ENCODE data around the gene HS3ST2. TPM values are rescaled to one million over a fixed set of nuclear protein-coding genes. Genes with fewer than 3 reads are reported as not detected.

The HS3ST2 gene
- total and polyA plus RNA-seq, 2 experiments from 2014 or later = 1.4 to 3.2 TPM

DNA sequence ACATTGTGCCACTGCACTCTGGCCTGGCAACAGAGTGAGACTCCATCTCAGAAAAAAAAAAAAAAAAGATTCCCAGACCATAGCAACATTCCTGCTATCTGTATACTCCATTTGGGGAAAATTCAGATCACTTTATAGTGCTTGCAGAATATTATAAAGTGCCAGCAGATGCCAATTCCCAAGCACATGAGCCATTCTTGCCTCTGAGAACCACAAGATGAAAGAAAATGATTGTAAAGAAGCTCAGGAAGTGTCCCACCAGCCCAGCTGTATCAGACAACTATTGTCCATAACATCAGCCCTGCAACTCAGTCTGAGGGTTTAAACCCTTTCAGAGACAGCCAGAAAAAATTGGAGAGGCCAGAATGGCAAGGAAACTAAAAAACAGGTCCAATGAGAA, 69.0 kb downstream of the HS3ST2 start (continued):
- TF ChIP-seq, protein P1, sequence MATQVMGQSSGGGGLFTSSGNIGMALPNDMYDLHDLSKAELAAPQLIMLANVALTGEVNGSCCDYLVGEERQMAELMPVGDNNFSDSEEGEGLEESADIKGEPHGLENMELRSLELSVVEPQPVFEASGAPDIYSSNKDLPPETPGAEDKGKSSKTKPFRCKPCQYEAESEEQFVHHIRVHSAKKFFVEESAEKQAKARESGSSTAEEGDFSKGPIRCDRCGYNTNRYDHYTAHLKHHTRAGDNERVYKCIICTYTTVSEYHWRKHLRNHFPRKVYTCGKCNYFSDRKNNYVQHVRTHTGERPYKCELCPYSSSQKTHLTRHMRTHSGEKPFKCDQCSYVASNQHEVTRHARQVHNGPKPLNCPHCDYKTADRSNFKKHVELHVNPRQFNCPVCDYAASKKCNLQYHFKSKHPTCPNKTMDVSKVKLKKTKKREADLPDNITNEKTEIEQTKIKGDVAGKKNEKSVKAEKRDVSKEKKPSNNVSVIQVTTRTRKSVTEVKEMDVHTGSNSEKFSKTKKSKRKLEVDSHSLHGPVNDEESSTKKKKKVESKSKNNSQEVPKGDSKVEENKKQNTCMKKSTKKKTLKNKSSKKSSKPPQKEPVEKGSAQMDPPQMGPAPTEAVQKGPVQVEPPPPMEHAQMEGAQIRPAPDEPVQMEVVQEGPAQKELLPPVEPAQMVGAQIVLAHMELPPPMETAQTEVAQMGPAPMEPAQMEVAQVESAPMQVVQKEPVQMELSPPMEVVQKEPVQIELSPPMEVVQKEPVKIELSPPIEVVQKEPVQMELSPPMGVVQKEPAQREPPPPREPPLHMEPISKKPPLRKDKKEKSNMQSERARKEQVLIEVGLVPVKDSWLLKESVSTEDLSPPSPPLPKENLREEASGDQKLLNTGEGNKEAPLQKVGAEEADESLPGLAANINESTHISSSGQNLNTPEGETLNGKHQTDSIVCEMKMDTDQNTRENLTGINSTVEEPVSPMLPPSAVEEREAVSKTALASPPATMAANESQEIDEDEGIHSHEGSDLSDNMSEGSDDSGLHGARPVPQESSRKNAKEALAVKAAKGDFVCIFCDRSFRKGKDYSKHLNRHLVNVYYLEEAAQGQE (IDR thresholded peaks at IDR 0.05; ENCODE audit: unreplicated experiment) = no peak
- TF ChIP-seq JUNB (IDR thresholded peaks at IDR 0.05; ENCODE audit: unreplicated experiment) = no peak
- no peak for TF ChIP-seq STAT1 (IDR thresholded peaks at IDR 0.05; ENCODE audit: unreplicated experiment)
- TF ChIP-seq, protein P2, sequence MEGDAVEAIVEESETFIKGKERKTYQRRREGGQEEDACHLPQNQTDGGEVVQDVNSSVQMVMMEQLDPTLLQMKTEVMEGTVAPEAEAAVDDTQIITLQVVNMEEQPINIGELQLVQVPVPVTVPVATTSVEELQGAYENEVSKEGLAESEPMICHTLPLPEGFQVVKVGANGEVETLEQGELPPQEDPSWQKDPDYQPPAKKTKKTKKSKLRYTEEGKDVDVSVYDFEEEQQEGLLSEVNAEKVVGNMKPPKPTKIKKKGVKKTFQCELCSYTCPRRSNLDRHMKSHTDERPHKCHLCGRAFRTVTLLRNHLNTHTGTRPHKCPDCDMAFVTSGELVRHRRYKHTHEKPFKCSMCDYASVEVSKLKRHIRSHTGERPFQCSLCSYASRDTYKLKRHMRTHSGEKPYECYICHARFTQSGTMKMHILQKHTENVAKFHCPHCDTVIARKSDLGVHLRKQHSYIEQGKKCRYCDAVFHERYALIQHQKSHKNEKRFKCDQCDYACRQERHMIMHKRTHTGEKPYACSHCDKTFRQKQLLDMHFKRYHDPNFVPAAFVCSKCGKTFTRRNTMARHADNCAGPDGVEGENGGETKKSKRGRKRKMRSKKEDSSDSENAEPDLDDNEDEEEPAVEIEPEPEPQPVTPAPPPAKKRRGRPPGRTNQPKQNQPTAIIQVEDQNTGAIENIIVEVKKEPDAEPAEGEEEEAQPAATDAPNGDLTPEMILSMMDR (conservative IDR thresholded peaks at IDR 0.05; ENCODE audit: low read depth in 2 of 2) = no peak
- TF ChIP-seq NANOG (IDR thresholded peaks at IDR 0.05; ENCODE audit: borderline replicate concordance) = no peak

DNA sequence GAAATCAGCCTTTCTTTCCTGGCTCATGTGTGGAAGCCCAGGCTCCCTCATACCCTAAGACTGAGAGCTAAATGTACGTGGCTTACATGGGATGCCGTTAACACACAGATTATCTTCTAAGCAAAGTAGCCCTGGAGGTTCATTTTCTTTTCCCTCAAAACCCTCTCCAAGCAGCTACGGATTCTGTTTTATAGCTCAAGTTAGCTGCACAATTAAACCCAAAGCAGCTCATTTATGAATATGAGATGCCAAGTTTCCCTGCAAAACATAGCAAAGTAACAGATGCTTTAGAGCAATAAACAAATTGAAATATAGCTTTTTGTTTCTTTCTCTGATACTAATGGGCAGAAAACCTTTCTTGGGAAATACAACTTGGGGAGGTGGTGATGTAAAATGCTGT, 72.0 kb downstream of the HS3ST2 start:
- no peak overlapping the region for H3K27ac ChIP-seq (ENCODE audit: low read depth)
- peaks cover 7% of the 10 kb centered on the region; the same call in 1 of the 2 replicates for H3K4me1 ChIP-seq (ENCODE audit: insufficient read depth)
- TF ChIP-seq, protein P1 (IDR thresholded peaks at IDR 0.05; ENCODE audit: unreplicated experiment) = no peak
- no peaks in the 10 kb centered on the region for H3K36me3 Mint-ChIP-seq (ENCODE audit: low read depth)
- DNase-seq (ENCODE audit: low spot score) (no peak), ATAC-seq (no peak)
- H4K20me1 ChIP-seq (replicated peaks; ENCODE audit: insufficient read depth) = no peaks in the 10 kb centered on the region; the same call in 1 of the 2 replicates
- H2AFZ ChIP-seq = no peak overlapping the region
- H3K27me3 ChIP-seq (ENCODE audit: insufficient read depth) = no peaks in the 10 kb centered on the region
- H3K9me2 ChIP-seq (ENCODE audit: insufficient read depth) = no peaks in the 10 kb centered on the region
- H3K4me3 Mint-ChIP-seq = no peak overlapping the region
- no peaks in the 10 kb centered on the region for H3K36me3 ChIP-seq (ENCODE audit: insufficient read depth)
- peaks cover 20% of the 10 kb centered on the region for H3K4me1 Mint-ChIP-seq
- no peak overlapping the region for H3K4me2 ChIP-seq
- H3K9me3 Mint-ChIP-seq = no peaks in the 10 kb centered on the region
- no peaks in the 10 kb centered on the region for H3K79me2 ChIP-seq (replicated peaks; ENCODE audit: insufficient read depth)
- H3F3A ChIP-seq (replicated peaks; ENCODE audit: low read depth) = no peaks in the 10 kb centered on the region
- H3K27ac Mint-ChIP-seq = no peak overlapping the region
- no peak overlapping the region for H3K4me3 ChIP-seq
- peaks cover 9% of the 10 kb centered on the region for H3K27me3 Mint-ChIP-seq (ENCODE audit: insufficient read depth, low read depth, poor library complexity)

Measured in GM23338 (cell line).